BLaER1 treated with 17β-estradiol and CSF1 and Interleukin-3, amounts not matched to agents 10 nM and 100 nM (cell line): Measurements from ENCODE around the gene KLHL1.

Experiments used
- H3K27ac ChIP-seq, 11 experiments: shearing (Covaris generic); formaldehyde crosslinking; 2 replicates each; pipeline ENCODE4 v1.8.1; 2022
- H3K27me3 ChIP-seq, 11 experiments: shearing (Covaris generic); formaldehyde crosslinking; 2 replicates each; pipeline ENCODE4 v1.8.1; 2022
- H3K36me3 ChIP-seq, 11 experiments: shearing (Covaris generic); formaldehyde crosslinking; 2 replicates each; pipeline ENCODE4 v1.8.1; 2022
- H3K4me1 ChIP-seq, 10 experiments: shearing (Covaris generic); formaldehyde crosslinking; 2 replicates each; pipeline ENCODE4 v1.8.1; 2022
- H3K4me2 ChIP-seq, 11 experiments: shearing (Covaris generic); formaldehyde crosslinking; 2 replicates each; pipeline ENCODE4 v1.8.1; 2022
- H3K4me3 ChIP-seq, 10 experiments: shearing (Covaris generic); formaldehyde crosslinking; 2 replicates each; pipeline ENCODE4 v1.8.1; 2022
- H3K9ac ChIP-seq, 11 experiments: shearing (Covaris generic); formaldehyde crosslinking; 2 replicates each; pipeline ENCODE4 v1.8.1; 2022
- H3K9me3 ChIP-seq, 11 experiments: shearing (Covaris generic); formaldehyde crosslinking; replicated peaks in 1 of 11; 2 replicates each; pipeline ENCODE4 v1.8.1; 2022
- H4K20me1 ChIP-seq, 11 experiments: shearing (Covaris generic); formaldehyde crosslinking; 2 replicates each; pipeline ENCODE4 v1.8.1; 2022
- Cebpa-rat ChIP-seq, 11 experiments: shearing (Covaris generic); IDR thresholded peaks; 2 replicates each; pipeline ENCODE4 v1.8.1; 2022

Gene KLHL1

DNA sequence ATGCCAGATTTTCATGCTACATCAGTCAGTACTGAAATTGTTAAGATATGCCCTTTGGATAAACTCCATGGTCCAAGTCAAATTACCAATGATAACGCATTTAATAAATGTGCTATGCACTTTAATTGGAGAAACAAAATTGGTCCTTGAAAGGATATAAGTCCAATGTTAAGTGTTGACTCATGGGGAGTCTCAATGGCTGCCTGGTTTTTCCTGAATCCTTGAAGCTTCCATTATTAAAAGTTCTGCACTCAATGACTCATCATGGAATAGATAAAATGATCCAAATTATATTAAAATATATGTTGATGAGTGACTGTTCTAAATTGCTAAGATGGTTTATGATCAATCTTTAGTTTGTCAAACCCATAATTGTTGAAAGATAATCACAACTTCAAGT lies 346.7 kb downstream of the KLHL1 start:
- H3K4me1 ChIP-seq, result no peaks in the 10 kb centered on the region
- no peaks in the 10 kb centered on the region for H3K36me3 ChIP-seq
- no peaks in the 10 kb centered on the region for H4K20me1 ChIP-seq
- H3K27ac ChIP-seq, result no peak overlapping the region
- no peaks in the 10 kb centered on the region for H3K27me3 ChIP-seq
- no peaks in the 10 kb centered on the region for H3K9me3 ChIP-seq
- no peak overlapping the region for H3K9ac ChIP-seq
- no peak for TF ChIP-seq Cebpa-rat (IDR thresholded peaks at IDR 0.05)
- no peak overlapping the region for H3K4me2 ChIP-seq
- H3K4me3 ChIP-seq, result no peak overlapping the region

- Histone ChIP-seq H3K4me3 (no peak overlapping the region), H3K9ac (no peak overlapping the region), H3K36me3 (no peaks in the 10 kb centered on the region), H3K27me3 (no peaks in the 10 kb centered on the region), H3K9me3 (peaks cover 0 to 6% (median 0%) of the 10 kb centered on the region in 11 experiments; a peak in 6 of 22 replicates), H3K4me1 (no peaks in the 10 kb centered on the region), H4K20me1 (no peaks in the 10 kb centered on the region), H3K4me2 (no peak overlapping the region; a peak in 1 of 22 replicates), H3K27ac (no peak overlapping the region)
- TF ChIP-seq Cebpa-rat (IDR thresholded peaks at IDR 0.05), result no peak
Measured at GRCh38 chr13:69755101-69755500, 353.2 kb downstream of the KLHL1 start.

DNA sequence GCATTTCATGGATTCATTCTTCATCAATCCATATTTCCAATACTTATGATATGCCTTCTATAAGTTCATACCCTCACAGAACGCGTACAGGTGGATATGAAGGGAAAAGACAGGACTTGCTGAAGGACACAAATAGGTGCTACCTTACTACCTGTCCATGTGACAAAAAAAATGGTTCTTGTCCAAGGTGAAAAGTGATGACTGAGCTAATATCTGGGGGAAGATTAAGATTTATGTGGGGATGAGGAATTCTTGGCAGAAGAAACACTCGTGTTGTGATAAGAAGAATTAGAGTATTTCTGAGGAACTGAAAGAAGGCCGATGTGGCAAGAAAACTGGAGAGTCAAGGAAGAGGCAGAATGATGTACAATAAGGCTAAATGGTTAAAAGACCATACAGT lies 357.0 kb downstream of the KLHL1 start:
- Histone ChIP-seq H4K20me1 (no peaks in the 10 kb centered on the region), H3K9ac (no peak overlapping the region), H3K4me1 (no peaks in the 10 kb centered on the region), H3K27me3 (no peaks in the 10 kb centered on the region), H3K27ac (no peak overlapping the region), H3K4me3 (no peak overlapping the region), H3K4me2 (no peak overlapping the region), H3K9me3 (peaks cover 0 to 6% (median 0%) of the 10 kb centered on the region in 11 experiments; a peak in 6 of 22 replicates), H3K36me3 (no peaks in the 10 kb centered on the region)
- no peak for TF ChIP-seq Cebpa-rat (IDR thresholded peaks at IDR 0.05)

DNA sequence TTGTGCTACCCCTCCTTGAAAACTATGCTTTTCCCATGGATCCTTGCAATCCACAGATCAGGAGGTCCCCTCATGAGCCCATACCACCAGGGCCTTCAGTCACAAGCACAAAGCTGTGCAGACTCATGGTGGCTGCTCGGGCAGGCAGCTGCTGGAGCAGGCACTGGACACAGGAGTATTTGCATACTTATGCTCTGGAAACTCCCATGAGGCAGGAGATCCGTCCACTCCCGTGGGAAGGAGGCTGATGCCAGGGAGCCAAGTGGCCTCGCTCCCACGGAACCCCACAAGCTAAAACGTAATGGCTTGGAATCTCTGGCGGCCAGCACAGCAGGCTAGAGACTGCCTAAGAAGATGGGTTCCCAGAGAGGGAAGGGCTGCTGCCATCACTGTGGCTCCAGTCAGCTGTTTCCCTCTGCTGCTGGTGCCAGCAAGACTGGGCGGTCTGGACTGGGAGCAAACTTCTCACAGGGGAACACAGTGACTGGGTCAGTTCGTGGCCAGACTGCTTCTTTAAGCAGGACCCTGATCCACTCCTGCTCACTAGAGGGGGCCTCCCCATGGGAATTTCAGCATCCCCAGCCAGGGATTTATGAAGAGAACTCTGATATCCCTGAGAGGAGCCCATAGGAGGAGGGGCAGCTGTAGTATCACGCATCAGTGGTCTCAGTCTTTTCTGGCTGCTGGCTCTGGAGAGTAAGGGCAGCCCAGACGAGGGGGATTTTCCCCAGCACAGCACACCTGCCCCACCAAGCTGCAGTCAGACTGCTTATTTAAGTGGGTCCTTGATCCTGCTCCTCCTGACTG lies 370.9 kb downstream of the KLHL1 start:
- H3K4me3 ChIP-seq, result no peak overlapping the region
- TF ChIP-seq Cebpa-rat (IDR thresholded peaks at IDR 0.05), result no peak
- H3K9ac ChIP-seq, result no peak overlapping the region

DNA sequence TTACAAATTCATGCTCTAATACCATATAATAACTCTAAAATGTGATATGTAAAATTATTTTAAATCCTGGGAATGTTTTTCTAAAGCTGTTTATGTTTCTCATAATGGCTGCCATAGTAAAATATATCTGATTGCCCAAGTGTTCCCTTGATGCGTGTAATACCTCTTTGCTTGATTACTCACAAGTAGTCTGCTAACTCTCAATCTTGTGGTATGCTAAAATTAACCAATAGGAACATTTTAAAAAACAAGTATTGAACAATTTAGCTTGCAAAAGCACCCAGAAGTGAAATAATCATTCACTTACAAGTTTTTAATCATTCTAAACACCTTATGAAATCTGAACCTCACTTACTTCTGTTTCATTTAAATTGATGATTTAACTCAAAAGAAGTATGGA lies 386.6 kb downstream of the KLHL1 start:
- Histone ChIP-seq H3K27me3 (no peaks in the 10 kb centered on the region), H3K9me3 (no peaks in the 10 kb centered on the region), H3K4me1 (0 out of 20 replicates have a peak, but pooled peaks cover 0 to 5% (median 0%) of the 10 kb centered on the region in 10 experiments), H3K27ac (no peak overlapping the region), H3K4me3 (no peak overlapping the region), H3K4me2 (no peak overlapping the region), H4K20me1 (no peaks in the 10 kb centered on the region), H3K9ac (no peak overlapping the region), H3K36me3 (no peaks in the 10 kb centered on the region)
- no peak for TF ChIP-seq Cebpa-rat (IDR thresholded peaks at IDR 0.05)

More for the DNA sequence above, 370.9 kb downstream of the KLHL1 start:
- Histone ChIP-seq H3K36me3 (no peaks in the 10 kb centered on the region), H4K20me1 (no peaks in the 10 kb centered on the region), H3K9me3 (no peaks in the 10 kb centered on the region), H3K4me2 (no peak overlapping the region), H3K27me3 (no peaks in the 10 kb centered on the region), H3K27ac (no peak overlapping the region), H3K4me1 (peaks cover 0 to 5% (median 0%) of the 10 kb centered on the region in 10 experiments; a peak in 1 of 20 replicates)

DNA sequence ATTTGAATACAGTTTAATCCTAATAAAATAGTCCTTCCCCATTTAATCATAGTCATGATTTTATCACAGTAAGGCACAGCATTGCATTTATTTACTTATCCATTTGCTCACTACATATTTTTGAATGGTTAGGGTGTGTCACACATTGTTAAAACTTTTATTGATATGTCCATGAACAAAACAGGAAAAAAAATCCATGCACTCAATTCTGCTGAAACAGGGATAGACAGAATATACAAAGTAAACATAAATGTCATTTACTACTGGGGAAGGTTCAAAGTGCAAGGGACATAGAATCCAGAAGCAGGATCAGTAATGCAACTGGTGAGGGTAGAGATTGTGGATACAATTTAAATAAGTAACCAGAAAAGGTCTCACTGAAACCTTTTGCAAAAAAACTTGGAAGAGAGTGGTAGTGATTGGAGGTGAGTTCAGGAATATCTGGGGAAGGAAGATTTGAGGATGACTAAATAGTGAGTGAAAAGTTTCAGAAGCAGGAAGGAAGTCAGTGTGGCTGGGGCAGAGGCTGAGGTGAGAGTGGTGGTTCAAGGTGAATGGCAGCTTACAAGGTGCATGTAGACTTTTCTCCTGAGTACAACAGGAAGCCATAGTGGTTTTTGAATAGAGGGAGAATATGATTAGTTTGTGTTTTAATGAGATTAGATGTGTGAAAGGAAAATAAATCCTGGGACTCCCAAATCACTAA lies 387.8 kb downstream of the KLHL1 start:
- H3K4me3 ChIP-seq, result no peak overlapping the region
- no peaks in the 10 kb centered on the region for H3K9me3 ChIP-seq
- 0 out of 20 replicates have a peak, but pooled peaks cover 0 to 5% (median 0%) of the 10 kb centered on the region in 10 experiments for H3K4me1 ChIP-seq
- H3K4me2 ChIP-seq, result no peak overlapping the region
- H3K27ac ChIP-seq, result no peak overlapping the region
- H3K27me3 ChIP-seq, result no peaks in the 10 kb centered on the region
- H3K36me3 ChIP-seq, result no peaks in the 10 kb centered on the region
- H4K20me1 ChIP-seq, result no peaks in the 10 kb centered on the region
- TF ChIP-seq Cebpa-rat (IDR thresholded peaks at IDR 0.05), result no peak
- H3K9ac ChIP-seq, result no peak overlapping the region

- no peak overlapping the region for H3K4me2 ChIP-seq
- no peak for TF ChIP-seq Cebpa-rat (IDR thresholded peaks at IDR 0.05)
- no peaks in the 10 kb centered on the region for H4K20me1 ChIP-seq
- H3K9ac ChIP-seq, result no peak overlapping the region
- no peak overlapping the region for H3K4me3 ChIP-seq
- no peaks in the 10 kb centered on the region for H3K9me3 ChIP-seq
- H3K4me1 ChIP-seq, result no peaks in the 10 kb centered on the region
- H3K36me3 ChIP-seq, result no peaks in the 10 kb centered on the region
- no peaks in the 10 kb centered on the region for H3K27me3 ChIP-seq
- no peak overlapping the region for H3K27ac ChIP-seq
Measured at GRCh38 chr13:69706807-69707206, 401.4 kb downstream of the KLHL1 start.

DNA sequence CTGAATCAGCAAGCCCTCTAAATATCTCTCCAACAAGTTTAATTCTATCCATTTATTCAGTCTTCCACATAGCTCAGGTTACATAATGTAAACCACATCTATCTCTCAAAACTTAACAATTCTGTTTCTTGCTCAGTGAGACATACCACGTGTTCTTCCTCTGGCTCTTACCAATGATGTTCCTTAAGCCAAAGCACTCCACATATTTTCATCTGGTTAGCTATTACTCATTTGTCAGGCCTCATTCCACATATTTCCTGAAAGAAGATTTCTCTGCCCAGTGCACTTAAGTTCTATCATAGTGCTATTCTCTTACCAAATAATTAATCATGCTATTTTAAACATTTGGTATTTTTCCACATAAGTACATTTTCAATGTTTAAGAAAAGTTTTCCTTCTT lies 403.9 kb downstream of the KLHL1 start:
- Histone ChIP-seq H3K4me2 (no peak overlapping the region), H3K27me3 (no peaks in the 10 kb centered on the region), H3K4me3 (no peak overlapping the region), H4K20me1 (no peaks in the 10 kb centered on the region), H3K4me1 (no peaks in the 10 kb centered on the region), H3K9ac (no peak overlapping the region), H3K9me3 (no peaks in the 10 kb centered on the region), H3K27ac (no peak overlapping the region), H3K36me3 (no peaks in the 10 kb centered on the region)
- no peak for TF ChIP-seq Cebpa-rat (IDR thresholded peaks at IDR 0.05)

DNA sequence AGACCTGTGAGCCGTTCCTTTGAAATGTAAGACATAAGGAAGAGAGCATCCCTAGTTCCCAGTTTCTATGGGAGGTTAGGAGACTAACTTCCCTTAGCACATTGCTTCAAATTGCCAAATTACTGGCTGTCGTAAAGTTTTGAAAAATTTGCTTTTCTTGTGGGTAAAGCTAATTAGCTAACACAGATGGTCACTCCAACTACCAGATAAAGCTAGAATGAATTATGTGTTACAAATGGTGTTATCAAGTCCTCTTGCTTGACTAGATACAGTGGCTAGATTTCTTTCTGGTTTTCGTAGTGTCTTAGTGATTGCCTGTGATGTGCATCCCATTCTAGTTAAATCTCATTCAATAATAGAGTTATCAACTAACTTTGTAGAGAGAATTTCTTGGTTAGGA lies 417.3 kb downstream of the KLHL1 start:
- TF ChIP-seq Cebpa-rat (IDR thresholded peaks at IDR 0.05), result no peak
- Histone ChIP-seq H3K9ac (no peak overlapping the region), H3K4me3 (no peak overlapping the region), H3K36me3 (no peaks in the 10 kb centered on the region), H3K4me2 (no peak overlapping the region), H3K4me1 (peaks cover 0 to 5% (median 0%) of the 10 kb centered on the region in 10 experiments; a peak in 3 of 20 replicates), H4K20me1 (no peaks in the 10 kb centered on the region), H3K9me3 (no peaks in the 10 kb centered on the region), H3K27ac (no peak overlapping the region), H3K27me3 (no peaks in the 10 kb centered on the region)
